Tibial nerve (tissue), 4 donors: Measurements from ENCODE around the gene GALNT12.

Experiments
- CTCF ChIP-seq, 5 experiments: fragments of 200-600 bp in 3 of 5; fragments of 450-650 bp in 2 of 5; sonication (generic) in 3 of 5; IDR thresholded peaks; one replicate each; pipeline ENCODE4 v1.5.1; 2016 to 2019; ENCODE audit warnings: antibody characterized with exemption in 5 of 5, mild to moderate bottlenecking in 3 of 5, moderate library complexity in 2 of 5
- EP300 ChIP-seq, 2 donors: sonication (generic); formaldehyde crosslinking; IDR thresholded peaks; one replicate each; pipeline ENCODE4 v1.6.1; 2017; ENCODE audit warnings: antibody characterized with exemption in 2 of 2, mild to moderate bottlenecking in 1 of 2

- TF ChIP-seq CTCF (IDR thresholded peaks at IDR 0.05) (no peak), EP300 (IDR thresholded peaks at IDR 0.05) (no peak)
These were observed 14.4 kb downstream of the GALNT12 start for GRCh38 chr9:98821831-98822230.
